ENCODE measurements around the gene CYB5RL. TPM values are rescaled to one million over a fixed set of nuclear protein-coding genes. Genes with fewer than 3 reads are reported as not detected.
"Not testable (repeated sequence)": the region's sequence is repeated elsewhere in the genome, so short reads cannot be mapped to it uniquely, and the experiment has no call there.

The CYB5RL gene
- total RNA-seq: 3.5 TPM

- DNase-seq (ENCODE audit: low spot score) (peak; percentile 95), ATAC-seq (peak; percentile 95)
Measured at GRCh38 chr1:54199765-54200518, at the start of gene CYB5RL, which contains the start of gene MRPL37. TSS of gene CYB5RL (minus strand) at chr1:54200030. CDS start at chr1:54195616, 4,414 bp downstream. TSS of gene MRPL37 (plus strand) at chr1:54200167. CDS start at chr1:54200244, 77 bp downstream.

- ATAC-seq (no peak), DNase-seq (ENCODE audit: low spot score) (no peak)
Measured at GRCh38 chr1:54248966-54249365, 49.1 kb upstream of the CYB5RL start.

- no peak for DNase-seq (ENCODE audit: low spot score)
- no peak for ATAC-seq
Measured at GRCh38 chr1:54247863-54248515, 48.2 kb upstream of the CYB5RL start.

GRCh38 chr1:54246116-54246721, 46.4 kb upstream of the CYB5RL start:
- DNase-seq (ENCODE audit: low spot score) (no peak), ATAC-seq (no peak)

GRCh38 chr1:54245501-54245900, 45.7 kb upstream of the CYB5RL start:
- ATAC-seq (peak; percentile 38), DNase-seq (ENCODE audit: low spot score) (no peak)

- DNase-seq (ENCODE audit: low spot score) (no peak), ATAC-seq (no peak)
Measured at GRCh38 chr1:54244655-54245054, 44.8 kb upstream of the CYB5RL start.

- no peak for DNase-seq (ENCODE audit: low spot score)
- no peak for ATAC-seq
Measured at GRCh38 chr1:54243022-54243421, 43.2 kb upstream of the CYB5RL start.

GRCh38 chr1:54241364-54241763, 41.5 kb upstream of the CYB5RL start:
- DNase-seq (ENCODE audit: low spot score) (no peak), ATAC-seq (no peak)

GRCh38 chr1:54240741-54241335, 41.0 kb upstream of the CYB5RL start:
- ATAC-seq: no peak
- no peak for DNase-seq (ENCODE audit: low spot score)

GRCh38 chr1:54239631-54240031, 39.8 kb upstream of the CYB5RL start:
- ATAC-seq (no peak), DNase-seq (ENCODE audit: low spot score) (no peak)

GRCh38 chr1:54239035-54239383, 39.2 kb upstream of the CYB5RL start:
- DNase-seq (ENCODE audit: low spot score) (no peak), ATAC-seq (no peak)

- ATAC-seq (peak; percentile 28), DNase-seq (ENCODE audit: low spot score) (no peak)
Measured at GRCh38 chr1:54238353-54239034, 38.7 kb upstream of the CYB5RL start.

- DNase-seq (ENCODE audit: low spot score): no peak
- no peak for ATAC-seq
Measured at GRCh38 chr1:54237586-54237985, 37.8 kb upstream of the CYB5RL start.

GRCh38 chr1:54234284-54234683, 34.5 kb upstream of the CYB5RL start:
- DNase-seq (ENCODE audit: low spot score) (no peak), ATAC-seq (no peak)

- not testable (repeated sequence) for ATAC-seq; DNase-seq (ENCODE audit: low spot score)
Measured at GRCh38 chr1:54233196-54233595, 33.4 kb upstream of the CYB5RL start.

GRCh38 chr1:54230507-54231339, 30.9 kb upstream of the CYB5RL start:
- ATAC-seq (no peak), DNase-seq (ENCODE audit: low spot score) (no peak)

GRCh38 chr1:54229281-54229891, 29.6 kb upstream of the CYB5RL start:
- ATAC-seq: peak; percentile 25
- DNase-seq (ENCODE audit: low spot score): no peak

GRCh38 chr1:54228638-54229079, 28.8 kb upstream of the CYB5RL start:
- ATAC-seq (peak; percentile 12), DNase-seq (ENCODE audit: low spot score) (no peak)

GRCh38 chr1:54227891-54228310, 28.1 kb upstream of the CYB5RL start:
- DNase-seq (ENCODE audit: low spot score) (no peak), ATAC-seq (no peak)
